GM12878 (cell line): ENCODE data around the gene ETNK2. TPM values are rescaled to one million over a fixed set of nuclear protein-coding genes. Genes with fewer than 3 reads are reported as not detected.

Experiments used
- EZH2 ChIP-seq: IDR thresholded peaks from 2 replicates; pipeline ENCODE4 v1.6.1; 2012; ENCODE audit warnings: low read depth, mild to moderate bottlenecking, control low read depth, inconsistent platforms, low read length, borderline replicate concordance; ENCODE audit not compliant: control insufficient read depth
- FOS ChIP-seq: IDR thresholded peaks from 3 replicates; pipeline ENCODE4 v1.6.1; 2011; ENCODE audit warnings: borderline replicate concordance; ENCODE audit not compliant: insufficient read length; ENCODE audit errors: extremely low read depth
- HCFC1 ChIP-seq: fragments of 150-350 bp; IDR thresholded peaks from 2 replicates; pipeline ENCODE4 v1.6.1; 2014; ENCODE audit warnings: low read length
- SIN3A ChIP-seq: IDR thresholded peaks from 2 replicates; pipeline ENCODE4 v1.6.1; 2012; ENCODE audit warnings: low read depth, low read length, improper control_type of control experiment
- SRF ChIP-seq, 2 experiments: IDR thresholded peaks; 2 replicates each; pipeline ENCODE4 v1.6.1; 2011; ENCODE audit warnings: low read depth in 2 of 2, low read length in 2 of 2, mild to moderate bottlenecking in 1 of 2, moderate library complexity in 1 of 2
- ZBED1 ChIP-seq: IDR thresholded peaks from 2 replicates; pipeline ENCODE4 v1.6.1; 2016; ENCODE audit warnings: borderline replicate concordance
- ZNF384 ChIP-seq: IDR thresholded peaks from 2 replicates; pipeline ENCODE4 v1.6.1; 2012; ENCODE audit warnings: low read depth, mild to moderate bottlenecking, low read length, improper control_type of control experiment, borderline replicate concordance
- polyA plus RNA-seq, 11 experiments: library from polyadenylated mRNA; depleted of rRNA in 4 of 11; unstranded in 6 of 11; stranded (reverse) in 5 of 11; fragments of >200 nt; fragmentation: Nextera tagmentation in 4 of 11; fragmentation: Illumina TruSeq in 1 of 11; extraction: Ambion mirVana in 4 of 11; extraction: Trizol in 1 of 11; gene quantifications; 1 replicate in 1 of 11; 2 replicates in 10 of 11; pipeline versions ENCODE4 v1.2.1 to v1.2.3, GENCODE V29; 2011 to 2016; ENCODE audit warnings: inconsistent platforms in 2 of 11, missing spikeins in 2 of 11, low read depth in 1 of 11
- total RNA-seq, 4 experiments: library from RNA; depleted of rRNA in 3 of 4; stranded (reverse); fragments of >200 nt in 3 of 4; fragmentation: Illumina TruSeq in 1 of 4; extraction: Trizol in 1 of 4; gene quantifications; 2 replicates each; pipeline versions ENCODE4 v1.2.1 to v1.2.3, GENCODE V29; 2013 to 2021
- TF ChIP-seq, protein P1 (sequence below): IDR thresholded peaks from 2 replicates; pipeline ENCODE4 v1.6.1; 2012; ENCODE audit warnings: improper control_type of control experiment, low read depth, low read length; ENCODE audit not compliant: insufficient replicate concordance
- TF ChIP-seq, protein P2 (sequence below): fragments of 450-650 bp; formaldehyde crosslinking; IDR thresholded peaks from 2 replicates; pipeline ENCODE4 v1.4.0; 2022; ENCODE audit warnings: mild to moderate bottlenecking, moderate library complexity

Gene ETNK2
- total and polyA plus RNA-seq, 10 of the 15 experiments (the other 5 are each of a cell fraction or from before 2014, with no cell fraction given): 0.14 TPM; not detected in 9

DNA sequence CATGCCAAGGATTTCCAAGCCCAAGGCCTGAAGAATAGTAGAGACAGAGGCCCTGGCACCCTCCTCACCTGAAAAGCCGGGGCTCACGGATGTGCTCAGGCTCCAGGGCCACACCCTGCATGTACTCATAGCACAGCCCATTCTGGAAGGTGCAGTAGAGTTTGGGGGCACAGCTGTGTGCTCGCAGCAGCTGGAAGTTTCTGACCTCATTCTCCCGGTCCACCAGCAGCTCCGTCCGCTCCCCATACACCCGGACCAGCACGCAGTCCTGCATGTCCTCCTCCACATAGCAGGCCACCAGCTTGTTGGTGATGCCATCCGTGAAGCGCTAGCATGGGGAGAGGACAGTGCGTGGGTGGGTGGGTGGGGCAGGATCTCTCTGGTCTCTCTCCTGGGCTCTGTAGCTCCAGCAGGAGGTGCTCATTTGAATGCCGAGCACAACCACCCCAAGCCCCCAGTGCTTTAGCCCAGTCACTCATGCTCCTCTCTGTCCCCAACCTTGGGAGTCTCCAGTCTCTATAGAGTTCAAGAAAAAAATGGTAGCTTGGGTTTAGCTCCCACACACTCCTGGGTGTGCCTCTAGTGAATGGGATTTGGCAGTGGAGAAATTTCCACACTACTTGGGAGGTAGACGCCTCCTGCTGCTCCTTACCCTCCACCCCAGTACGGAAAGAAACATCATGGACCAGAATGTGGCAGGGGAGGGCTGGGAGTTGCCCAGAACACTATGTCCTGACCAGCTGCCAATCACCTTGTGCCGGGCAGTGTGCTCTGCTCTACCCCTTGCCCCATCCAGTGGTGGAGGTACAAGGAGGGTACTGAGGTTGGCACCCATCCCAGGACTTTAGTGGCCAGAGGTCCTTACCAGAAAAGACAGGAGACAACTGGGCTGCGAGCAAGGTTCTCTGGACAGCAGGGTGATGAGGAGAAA is 1.9 kb downstream of the ETNK2 start (continued):
- TF ChIP-seq, protein P1, sequence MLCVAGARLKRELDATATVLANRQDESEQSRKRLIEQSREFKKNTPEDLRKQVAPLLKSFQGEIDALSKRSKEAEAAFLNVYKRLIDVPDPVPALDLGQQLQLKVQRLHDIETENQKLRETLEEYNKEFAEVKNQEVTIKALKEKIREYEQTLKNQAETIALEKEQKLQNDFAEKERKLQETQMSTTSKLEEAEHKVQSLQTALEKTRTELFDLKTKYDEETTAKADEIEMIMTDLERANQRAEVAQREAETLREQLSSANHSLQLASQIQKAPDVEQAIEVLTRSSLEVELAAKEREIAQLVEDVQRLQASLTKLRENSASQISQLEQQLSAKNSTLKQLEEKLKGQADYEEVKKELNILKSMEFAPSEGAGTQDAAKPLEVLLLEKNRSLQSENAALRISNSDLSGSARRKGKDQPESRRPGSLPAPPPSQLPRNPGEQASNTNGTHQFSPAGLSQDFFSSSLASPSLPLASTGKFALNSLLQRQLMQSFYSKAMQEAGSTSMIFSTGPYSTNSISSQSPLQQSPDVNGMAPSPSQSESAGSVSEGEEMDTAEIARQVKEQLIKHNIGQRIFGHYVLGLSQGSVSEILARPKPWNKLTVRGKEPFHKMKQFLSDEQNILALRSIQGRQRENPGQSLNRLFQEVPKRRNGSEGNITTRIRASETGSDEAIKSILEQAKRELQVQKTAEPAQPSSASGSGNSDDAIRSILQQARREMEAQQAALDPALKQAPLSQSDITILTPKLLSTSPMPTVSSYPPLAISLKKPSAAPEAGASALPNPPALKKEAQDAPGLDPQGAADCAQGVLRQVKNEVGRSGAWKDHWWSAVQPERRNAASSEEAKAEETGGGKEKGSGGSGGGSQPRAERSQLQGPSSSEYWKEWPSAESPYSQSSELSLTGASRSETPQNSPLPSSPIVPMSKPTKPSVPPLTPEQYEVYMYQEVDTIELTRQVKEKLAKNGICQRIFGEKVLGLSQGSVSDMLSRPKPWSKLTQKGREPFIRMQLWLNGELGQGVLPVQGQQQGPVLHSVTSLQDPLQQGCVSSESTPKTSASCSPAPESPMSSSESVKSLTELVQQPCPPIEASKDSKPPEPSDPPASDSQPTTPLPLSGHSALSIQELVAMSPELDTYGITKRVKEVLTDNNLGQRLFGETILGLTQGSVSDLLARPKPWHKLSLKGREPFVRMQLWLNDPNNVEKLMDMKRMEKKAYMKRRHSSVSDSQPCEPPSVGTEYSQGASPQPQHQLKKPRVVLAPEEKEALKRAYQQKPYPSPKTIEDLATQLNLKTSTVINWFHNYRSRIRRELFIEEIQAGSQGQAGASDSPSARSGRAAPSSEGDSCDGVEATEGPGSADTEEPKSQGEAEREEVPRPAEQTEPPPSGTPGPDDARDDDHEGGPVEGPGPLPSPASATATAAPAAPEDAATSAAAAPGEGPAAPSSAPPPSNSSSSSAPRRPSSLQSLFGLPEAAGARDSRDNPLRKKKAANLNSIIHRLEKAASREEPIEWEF: no peak
- TF ChIP-seq SIN3A (no peak), EZH2 (no peak), HCFC1 (no peak), SRF (IDR thresholded peaks at IDR 0.05; ENCODE audit: low read depth in 2 of 2, low read length in 2 of 2) (no peak), FOS (no peak), ZBED1 (no peak), ZNF384 (no peak)
- TF ChIP-seq, protein P2, sequence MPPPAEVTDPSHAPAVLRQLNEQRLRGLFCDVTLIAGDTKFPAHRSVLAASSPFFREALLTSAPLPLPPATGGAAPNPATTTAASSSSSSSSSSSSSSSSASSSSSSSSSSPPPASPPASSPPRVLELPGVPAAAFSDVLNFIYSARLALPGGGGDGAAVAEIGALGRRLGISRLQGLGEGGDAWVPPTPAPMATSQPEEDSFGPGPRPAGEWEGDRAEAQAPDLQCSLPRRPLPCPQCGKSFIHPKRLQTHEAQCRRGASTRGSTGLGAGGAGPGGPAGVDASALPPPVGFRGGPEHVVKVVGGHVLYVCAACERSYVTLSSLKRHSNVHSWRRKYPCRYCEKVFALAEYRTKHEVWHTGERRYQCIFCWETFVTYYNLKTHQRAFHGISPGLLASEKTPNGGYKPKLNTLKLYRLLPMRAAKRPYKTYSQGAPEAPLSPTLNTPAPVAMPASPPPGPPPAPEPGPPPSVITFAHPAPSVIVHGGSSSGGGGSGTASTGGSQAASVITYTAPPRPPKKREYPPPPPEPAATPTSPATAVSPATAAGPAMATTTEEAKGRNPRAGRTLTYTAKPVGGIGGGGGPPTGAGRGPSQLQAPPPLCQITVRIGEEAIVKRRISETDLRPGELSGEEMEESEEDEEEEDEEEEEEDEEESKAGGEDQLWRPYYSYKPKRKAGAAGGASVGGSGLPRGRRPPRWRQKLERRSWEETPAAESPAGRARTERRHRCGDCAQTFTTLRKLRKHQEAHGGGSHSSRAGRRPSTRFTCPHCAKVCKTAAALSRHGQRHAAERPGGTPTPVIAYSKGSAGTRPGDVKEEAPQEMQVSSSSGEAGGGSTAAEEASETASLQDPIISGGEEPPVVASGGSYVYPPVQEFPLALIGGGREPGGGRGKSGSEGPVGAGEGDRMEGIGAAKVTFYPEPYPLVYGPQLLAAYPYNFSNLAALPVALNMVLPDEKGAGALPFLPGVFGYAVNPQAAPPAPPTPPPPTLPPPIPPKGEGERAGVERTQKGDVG: no peak
- TF ChIP-seq, all 136 proteins: peak for 0
